ENCODE data around the gene SMARCD2. TPM values are rescaled to one million over a fixed set of nuclear protein-coding genes. Genes with fewer than 3 reads are reported as not detected.

Gene SMARCD2
- total and polyA plus RNA-seq, 2 donors (not counting 1 experiment from before 2014, with no cell fraction given): 51.1 to 87.0 TPM

- Histone ChIP-seq H3K9me3 (ENCODE audit: control insufficient read depth, insufficient read depth, low read depth, low read length) (no peaks in the 10 kb centered on the region), H3K4me3 (replicated peaks in 1 of 4; ENCODE audit: control extremely low read depth in 1 of 4, insufficient read depth in 1 of 4, low read depth in 3 of 4, low read length in 4 of 4) (no peak overlapping the region), H3K4me1 (ENCODE audit: control insufficient read depth, extremely low read depth, insufficient read depth, low read length) (no peaks in the 10 kb centered on the region), H3K9ac (ENCODE audit: insufficient read depth, low read length) (no peak overlapping the region), H3K79me2 (ENCODE audit: control insufficient read depth, insufficient read depth, low read length) (peaks cover 6% of the 10 kb centered on the region), H2AFZ (ENCODE audit: low read length) (no peak overlapping the region), H4K20me1 (ENCODE audit: control insufficient read depth, extremely low read depth, insufficient read depth, low read length) (no peaks in the 10 kb centered on the region), H3K36me3 (ENCODE audit: control insufficient read depth, insufficient read depth, low read length) (peaks cover 45% of the 10 kb centered on the region), H3K4me2 (ENCODE audit: extremely low read depth, insufficient read depth, low read length) (no peak overlapping the region), H3K27ac (ENCODE audit: insufficient read depth, low read length) (no peak overlapping the region), H3K27me3 (ENCODE audit: control insufficient read depth, insufficient read depth, low read length) (no peaks in the 10 kb centered on the region)
- DNase-seq (ENCODE audit: low read depth in 2 of 2): no peak
- TF ChIP-seq EZH2 (IDR thresholded peaks at IDR 0.05; ENCODE audit: low read length, missing control alignments): no peak
- TF ChIP-seq CTCF (conservative IDR thresholded peaks at IDR 0.05 in 1 of 2, IDR thresholded peaks at IDR 0.05 in 1 of 2; ENCODE audit: low read depth in 1 of 2, low read length in 2 of 2): no peak
Measured at GRCh38 chr17:63819131-63819530, 23.4 kb downstream of the SMARCD2 start.

- Histone ChIP-seq H3K27me3 (ENCODE audit: control insufficient read depth, insufficient read depth, low read length) (no peaks in the 10 kb centered on the region), H3K4me2 (ENCODE audit: extremely low read depth, insufficient read depth, low read length) (no peak overlapping the region), H3K9me3 (ENCODE audit: control insufficient read depth, insufficient read depth, low read depth, low read length) (no peaks in the 10 kb centered on the region), H3K4me1 (ENCODE audit: control insufficient read depth, extremely low read depth, insufficient read depth, low read length) (no peaks in the 10 kb centered on the region), H3K4me3 (replicated peaks in 1 of 4; ENCODE audit: control extremely low read depth in 1 of 4, insufficient read depth in 1 of 4, low read depth in 3 of 4, low read length in 4 of 4) (no peak overlapping the region), H3K9ac (ENCODE audit: insufficient read depth, low read length) (no peak overlapping the region), H3K36me3 (ENCODE audit: control insufficient read depth, insufficient read depth, low read length) (peaks cover 39% of the 10 kb centered on the region), H3K27ac (ENCODE audit: insufficient read depth, low read length) (no peak overlapping the region), H2AFZ (ENCODE audit: low read length) (no peak overlapping the region), H3K79me2 (ENCODE audit: control insufficient read depth, insufficient read depth, low read length) (peaks cover 4% of the 10 kb centered on the region), H4K20me1 (ENCODE audit: control insufficient read depth, extremely low read depth, insufficient read depth, low read length) (no peaks in the 10 kb centered on the region)
- TF ChIP-seq CTCF (conservative IDR thresholded peaks at IDR 0.05 in 1 of 2, IDR thresholded peaks at IDR 0.05 in 1 of 2; ENCODE audit: low read depth in 1 of 2, low read length in 2 of 2): no peak
- TF ChIP-seq EZH2 (IDR thresholded peaks at IDR 0.05; ENCODE audit: low read length, missing control alignments): no peak
- no peak for DNase-seq (ENCODE audit: low read depth in 2 of 2)
Measured at GRCh38 chr17:63817736-63818385, 24.6 kb downstream of the SMARCD2 start.

- no peaks in the 10 kb centered on the region for H3K4me1 ChIP-seq (ENCODE audit: control insufficient read depth, extremely low read depth, insufficient read depth, low read length)
- no peak overlapping the region for H2AFZ ChIP-seq (ENCODE audit: low read length)
- no peak overlapping the region for H3K27ac ChIP-seq (ENCODE audit: insufficient read depth, low read length)
- DNase-seq (ENCODE audit: low read depth in 2 of 2): peak; percentile 13 to 66
- no peaks in the 10 kb centered on the region for H3K27me3 ChIP-seq (ENCODE audit: control insufficient read depth, insufficient read depth, low read length)
- peaks cover 2% of the 10 kb centered on the region for H3K79me2 ChIP-seq (ENCODE audit: control insufficient read depth, insufficient read depth, low read length)
- H3K9me3 ChIP-seq (ENCODE audit: control insufficient read depth, insufficient read depth, low read depth, low read length): no peaks in the 10 kb centered on the region
- H4K20me1 ChIP-seq (ENCODE audit: control insufficient read depth, extremely low read depth, insufficient read depth, low read length): no peaks in the 10 kb centered on the region
- H3K4me2 ChIP-seq (ENCODE audit: extremely low read depth, insufficient read depth, low read length): no peak overlapping the region
- H3K36me3 ChIP-seq (ENCODE audit: control insufficient read depth, insufficient read depth, low read length): peaks cover 34% of the 10 kb centered on the region
- H3K4me3 ChIP-seq (replicated peaks in 1 of 4; ENCODE audit: control extremely low read depth in 1 of 4, insufficient read depth in 1 of 4, low read depth in 3 of 4, low read length in 4 of 4): no peak overlapping the region
- H3K9ac ChIP-seq (ENCODE audit: insufficient read depth, low read length): no peak overlapping the region
- TF ChIP-seq EZH2 (IDR thresholded peaks at IDR 0.05; ENCODE audit: low read length, missing control alignments): no peak
- no peak for TF ChIP-seq CTCF (conservative IDR thresholded peaks at IDR 0.05 in 1 of 2, IDR thresholded peaks at IDR 0.05 in 1 of 2; ENCODE audit: low read depth in 1 of 2, low read length in 2 of 2)
Measured at GRCh38 chr17:63816669-63817068, 25.8 kb downstream of the SMARCD2 start.
